ENCODE data around the gene WIPF3.

DNA sequence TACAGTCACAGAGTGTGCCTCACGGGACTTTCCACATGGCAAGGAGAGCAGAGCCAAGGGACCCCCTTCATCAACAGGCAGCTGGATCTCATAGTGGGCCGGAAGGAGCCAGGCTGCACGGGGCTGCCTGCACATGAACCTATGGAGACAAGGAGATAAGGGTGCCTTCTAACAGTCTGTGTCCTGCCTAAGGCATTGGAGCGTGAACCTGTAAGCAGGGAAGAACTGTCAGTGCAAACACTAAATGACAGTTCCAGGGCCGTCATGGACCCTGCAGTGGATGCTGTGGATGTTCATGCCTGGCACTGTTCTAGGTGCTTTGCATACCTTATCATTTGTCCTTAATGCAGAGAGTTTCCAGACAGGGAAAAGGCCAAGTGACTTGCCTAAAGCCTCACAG is 85.9 kb downstream of the WIPF3 start:
- TF ChIP-seq, protein P1, sequence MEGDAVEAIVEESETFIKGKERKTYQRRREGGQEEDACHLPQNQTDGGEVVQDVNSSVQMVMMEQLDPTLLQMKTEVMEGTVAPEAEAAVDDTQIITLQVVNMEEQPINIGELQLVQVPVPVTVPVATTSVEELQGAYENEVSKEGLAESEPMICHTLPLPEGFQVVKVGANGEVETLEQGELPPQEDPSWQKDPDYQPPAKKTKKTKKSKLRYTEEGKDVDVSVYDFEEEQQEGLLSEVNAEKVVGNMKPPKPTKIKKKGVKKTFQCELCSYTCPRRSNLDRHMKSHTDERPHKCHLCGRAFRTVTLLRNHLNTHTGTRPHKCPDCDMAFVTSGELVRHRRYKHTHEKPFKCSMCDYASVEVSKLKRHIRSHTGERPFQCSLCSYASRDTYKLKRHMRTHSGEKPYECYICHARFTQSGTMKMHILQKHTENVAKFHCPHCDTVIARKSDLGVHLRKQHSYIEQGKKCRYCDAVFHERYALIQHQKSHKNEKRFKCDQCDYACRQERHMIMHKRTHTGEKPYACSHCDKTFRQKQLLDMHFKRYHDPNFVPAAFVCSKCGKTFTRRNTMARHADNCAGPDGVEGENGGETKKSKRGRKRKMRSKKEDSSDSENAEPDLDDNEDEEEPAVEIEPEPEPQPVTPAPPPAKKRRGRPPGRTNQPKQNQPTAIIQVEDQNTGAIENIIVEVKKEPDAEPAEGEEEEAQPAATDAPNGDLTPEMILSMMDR (IDR thresholded peaks at IDR 0.05; ENCODE audit: low read depth, low read length, poor library complexity, severe bottlenecking): no peak
- no peak for TF ChIP-seq EZH2phosphoT487 (IDR thresholded peaks at IDR 0.05; ENCODE audit: borderline replicate concordance, low read length)
